ENCODE results near the gene RNGTT. TPM values are rescaled to one million over a fixed set of nuclear protein-coding genes. Genes with fewer than 3 reads are reported as not detected.

The RNGTT gene
- total RNA-seq, 2 experiments from 2014 or later: 22.1 to 22.2 TPM

DNA sequence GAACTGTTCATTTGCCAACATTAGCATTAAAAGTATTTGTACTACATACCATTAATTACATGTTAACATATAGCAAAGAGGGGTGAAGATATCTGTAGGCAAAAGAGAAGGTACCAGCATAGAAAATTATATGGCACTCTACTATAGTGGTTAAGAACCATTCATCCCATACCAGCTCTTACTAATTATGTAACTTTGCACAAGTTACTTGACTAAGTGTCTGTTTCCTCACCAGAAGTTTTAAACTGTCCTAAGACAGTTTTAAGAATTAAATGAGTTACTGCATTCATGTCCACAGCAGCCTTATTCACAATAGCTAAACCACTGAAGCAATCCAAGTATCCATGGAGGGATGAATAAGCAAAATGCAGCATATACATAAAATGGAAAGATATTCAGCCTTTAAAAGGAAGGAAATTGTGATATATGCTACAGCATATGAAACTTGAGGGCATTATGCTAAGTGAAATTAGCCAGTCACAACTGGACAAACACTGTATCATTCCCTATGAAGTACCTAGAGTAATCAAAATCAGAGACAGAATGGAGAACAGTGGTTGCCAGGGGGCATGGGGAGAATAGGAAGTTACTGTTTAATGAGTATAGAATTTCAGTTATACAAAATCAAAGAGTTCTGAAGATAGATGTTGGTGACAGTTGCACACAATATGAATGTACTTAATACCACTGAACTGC lies 98.9 kb downstream of the RNGTT start:
- ChIA-PET CTCF (interaction anchor here (0.8 kb wide), 1 partner anchor 10 kb away, joined by 3 read pairs; no protein-coding TSS in a partner anchor), POLR2A (no interaction called here)
- H3K27me3 Mint-ChIP-seq: no peaks in the 10 kb centered on the region
- peaks cover 13% of the 10 kb centered on the region for H3K36me3 Mint-ChIP-seq (ENCODE audit: low read depth)
- H3K4me1 Mint-ChIP-seq (ENCODE audit: low read depth): peaks cover 24% of the 10 kb centered on the region
- H3K4me3 Mint-ChIP-seq: no peak overlapping the region
- TF ChIP-seq, protein P1, sequence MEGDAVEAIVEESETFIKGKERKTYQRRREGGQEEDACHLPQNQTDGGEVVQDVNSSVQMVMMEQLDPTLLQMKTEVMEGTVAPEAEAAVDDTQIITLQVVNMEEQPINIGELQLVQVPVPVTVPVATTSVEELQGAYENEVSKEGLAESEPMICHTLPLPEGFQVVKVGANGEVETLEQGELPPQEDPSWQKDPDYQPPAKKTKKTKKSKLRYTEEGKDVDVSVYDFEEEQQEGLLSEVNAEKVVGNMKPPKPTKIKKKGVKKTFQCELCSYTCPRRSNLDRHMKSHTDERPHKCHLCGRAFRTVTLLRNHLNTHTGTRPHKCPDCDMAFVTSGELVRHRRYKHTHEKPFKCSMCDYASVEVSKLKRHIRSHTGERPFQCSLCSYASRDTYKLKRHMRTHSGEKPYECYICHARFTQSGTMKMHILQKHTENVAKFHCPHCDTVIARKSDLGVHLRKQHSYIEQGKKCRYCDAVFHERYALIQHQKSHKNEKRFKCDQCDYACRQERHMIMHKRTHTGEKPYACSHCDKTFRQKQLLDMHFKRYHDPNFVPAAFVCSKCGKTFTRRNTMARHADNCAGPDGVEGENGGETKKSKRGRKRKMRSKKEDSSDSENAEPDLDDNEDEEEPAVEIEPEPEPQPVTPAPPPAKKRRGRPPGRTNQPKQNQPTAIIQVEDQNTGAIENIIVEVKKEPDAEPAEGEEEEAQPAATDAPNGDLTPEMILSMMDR (IDR thresholded peaks at IDR 0.05): no peak
- no peak overlapping the region for H3K27ac Mint-ChIP-seq
- intact Hi-C loops (cut with micrococcal nuclease): no loop called here
- DNase-seq (no peak), ATAC-seq (no peak)
- H3K9me3 Mint-ChIP-seq: no peaks in the 10 kb centered on the region

DNA sequence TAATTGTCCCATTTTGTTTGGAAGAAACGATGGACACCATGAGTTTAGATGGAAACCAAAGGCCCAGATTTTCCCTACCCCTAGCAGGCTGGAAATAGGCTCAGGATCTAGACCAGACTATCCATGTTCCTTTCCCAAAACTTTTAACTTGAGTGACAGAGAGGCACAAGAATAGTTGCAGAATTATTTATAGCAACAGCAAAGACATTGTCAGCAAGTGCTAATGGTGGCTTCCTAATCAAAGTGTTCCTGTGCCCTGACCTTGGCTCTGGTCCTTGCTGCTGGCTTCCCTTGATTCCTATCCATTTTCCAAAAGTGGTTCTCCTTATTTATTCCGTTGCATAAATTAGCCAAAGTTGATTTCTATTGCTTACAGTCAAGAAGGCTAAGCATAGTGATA lies 103.1 kb downstream of the RNGTT start:
- POLR2A ChIA-PET: no interaction called here
- H3K27ac Mint-ChIP-seq: no peak overlapping the region
- intact Hi-C loops (cut with micrococcal nuclease): no loop called here
- H3K4me1 Mint-ChIP-seq (ENCODE audit: low read depth): peaks cover 7% of the 10 kb centered on the region
- no peak overlapping the region for H3K4me3 Mint-ChIP-seq
- CTCF ChIA-PET: no interaction called here
- no peak for DNase-seq
- TF ChIP-seq, protein P1 (IDR thresholded peaks at IDR 0.05): no peak
- no peaks in the 10 kb centered on the region for H3K27me3 Mint-ChIP-seq
- no peak for ATAC-seq
- no peaks in the 10 kb centered on the region for H3K9me3 Mint-ChIP-seq
- H3K36me3 Mint-ChIP-seq (ENCODE audit: low read depth): peaks cover 11% of the 10 kb centered on the region

DNA sequence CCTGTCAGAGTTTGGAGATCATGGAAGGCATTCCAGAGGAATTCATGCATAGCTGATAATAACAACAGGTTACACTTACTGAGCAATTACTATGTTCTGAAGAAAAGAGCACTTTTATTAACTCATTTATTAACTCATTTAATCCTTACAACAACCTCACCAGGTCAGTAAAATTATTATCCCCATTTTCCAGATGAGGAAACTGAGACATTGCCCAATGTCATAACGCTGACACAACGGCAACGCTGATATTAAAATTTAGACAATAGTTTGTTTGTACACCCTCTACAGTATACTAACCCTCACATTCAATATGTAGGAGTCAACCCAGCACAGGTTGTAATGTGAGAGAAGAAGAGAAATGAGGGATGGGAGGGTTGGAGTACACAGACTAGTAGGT lies 105.0 kb downstream of the RNGTT start:
- Mint-ChIP-seq H3K36me3 (ENCODE audit: low read depth) (peaks cover 13% of the 10 kb centered on the region), H3K4me1 (ENCODE audit: low read depth) (no peaks in the 10 kb centered on the region), H3K27ac (no peak overlapping the region), H3K27me3 (no peaks in the 10 kb centered on the region), H3K4me3 (no peak overlapping the region), H3K9me3 (no peaks in the 10 kb centered on the region)
- TF ChIP-seq, protein P1 (IDR thresholded peaks at IDR 0.05): no peak
- intact Hi-C loops (cut with micrococcal nuclease): no loop called here
- ATAC-seq: no peak
- ChIA-PET CTCF (interaction anchor here (1.3 kb wide), 1 partner anchor 14 kb away, joined by 3 read pairs; no protein-coding TSS in a partner anchor), POLR2A (interaction anchor here (0.5 kb wide), 1 partner anchor 49 kb away, joined by 3 read pairs; no protein-coding TSS in a partner anchor)
- no peak for DNase-seq

GRCh38 chr6:88856566-88856965 lies 106.9 kb downstream of the RNGTT start:
- Mint-ChIP-seq H3K4me1 (ENCODE audit: low read depth) (no peaks in the 10 kb centered on the region), H3K27ac (no peak overlapping the region), H3K9me3 (no peaks in the 10 kb centered on the region), H3K36me3 (ENCODE audit: low read depth) (peaks cover 10% of the 10 kb centered on the region), H3K27me3 (no peaks in the 10 kb centered on the region), H3K4me3 (no peak overlapping the region)
- intact Hi-C loops (cut with micrococcal nuclease): no loop called here
- ChIA-PET CTCF (no interaction called here), POLR2A (no interaction called here)
- ATAC-seq (no peak), DNase-seq (no peak)
- TF ChIP-seq, protein P1 (IDR thresholded peaks at IDR 0.05): no peak

DNA sequence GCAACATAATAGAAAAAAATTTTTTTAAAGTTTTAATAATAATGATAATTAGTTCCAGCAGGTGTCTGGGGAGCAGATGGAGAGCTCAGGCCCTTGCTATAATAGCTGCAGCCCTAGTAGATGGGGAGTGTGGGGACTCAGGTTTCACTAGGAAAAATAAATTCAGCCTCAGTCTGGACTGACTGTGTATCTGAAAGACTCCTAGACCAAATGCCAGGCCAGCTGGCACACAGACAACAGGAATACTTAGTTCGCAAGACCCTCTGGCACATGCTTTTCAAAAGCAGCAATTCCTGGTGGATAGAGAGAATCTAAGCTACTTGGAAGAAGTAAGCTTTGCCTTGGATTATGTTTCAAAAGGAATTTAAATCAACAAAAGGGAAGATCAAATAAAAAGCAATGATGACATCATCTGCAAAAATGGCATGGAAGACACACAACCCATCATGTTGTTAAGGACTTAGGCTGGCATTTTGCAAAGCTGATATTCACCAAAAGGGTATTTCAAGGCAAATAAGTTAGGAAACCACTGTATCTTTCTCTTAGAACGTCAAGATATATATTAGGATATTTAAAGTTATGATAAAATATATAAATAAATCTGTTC lies 107.8 kb downstream of the RNGTT start:
- intact Hi-C loops (cut with micrococcal nuclease): no loop called here
- ATAC-seq (no peak), DNase-seq (no peak)
- Mint-ChIP-seq H3K4me3 (no peak overlapping the region), H3K27me3 (no peaks in the 10 kb centered on the region), H3K27ac (no peak overlapping the region), H3K9me3 (no peaks in the 10 kb centered on the region), H3K4me1 (ENCODE audit: low read depth) (no peaks in the 10 kb centered on the region), H3K36me3 (ENCODE audit: low read depth) (peaks cover 8% of the 10 kb centered on the region)
- ChIA-PET POLR2A (no interaction called here), CTCF (interaction anchor here (1.0 kb wide), 1 partner anchor 9 kb away, joined by 3 read pairs; no protein-coding TSS in a partner anchor)
- TF ChIP-seq, protein P1 (IDR thresholded peaks at IDR 0.05): no peak

Measured in activated CD8-positive, alpha-beta T cell treated with anti-CD3 and anti-CD28 coated beads for 36 hours (primary cell).